KMS-11 (cell line): ENCODE measurements around the gene DNM3.

Experiments
- H2AFZ ChIP-seq: fragments of 200-600 bp; sonication (generic); 2 replicates; pipeline ENCODE4 v1.6.1; 2016; ENCODE audit warnings: antibody characterized with exemption, mixed run types, low read depth
- H3K27ac ChIP-seq: fragments of 200-600 bp; sonication (generic); 2 replicates; pipeline ENCODE4 v1.6.1; 2016; ENCODE audit warnings: mild to moderate bottlenecking, mixed run types
- H3K27me3 ChIP-seq: fragments of 200-600 bp; sonication (generic); 2 replicates; pipeline ENCODE4 v1.6.1; 2017; ENCODE audit warnings: mild to moderate bottlenecking, low read depth, mixed run types, moderate library complexity; ENCODE audit not compliant: insufficient read depth
- H3K36me3 ChIP-seq: fragments of 200-600 bp; sonication (generic); 2 replicates; pipeline ENCODE4 v1.6.1; 2017; ENCODE audit warnings: mild to moderate bottlenecking, mixed run types; ENCODE audit not compliant: insufficient read depth
- H3K4me1 ChIP-seq: fragments of 200-600 bp; sonication (generic); 2 replicates; pipeline ENCODE4 v1.6.1; 2016; ENCODE audit warnings: mild to moderate bottlenecking, low read depth, mixed run types; ENCODE audit not compliant: poor library complexity, severe bottlenecking
- H3K4me2 ChIP-seq: fragments of 200-600 bp; sonication (generic); 2 replicates; pipeline ENCODE4 v1.7.0; 2016; ENCODE audit warnings: mild to moderate bottlenecking, mixed run types
- H3K4me3 ChIP-seq: fragments of 200-600 bp; sonication (generic); IDR thresholded peaks from 2 replicates; pipeline ENCODE4 v1.6.1; 2017; ENCODE audit warnings: low read depth, low read length, mixed read lengths; ENCODE audit not compliant: insufficient read depth
- H3K79me2 ChIP-seq: fragments of 200-600 bp; sonication (generic); 2 replicates; pipeline ENCODE4 v1.6.1; 2016; ENCODE audit warnings: low read depth, mixed run types; ENCODE audit not compliant: insufficient read depth
- H3K9ac ChIP-seq: fragments of 200-600 bp; sonication (generic); 2 replicates; pipeline ENCODE4 v1.6.1; 2016; ENCODE audit warnings: mild to moderate bottlenecking, mixed run types
- H4K20me1 ChIP-seq: fragments of 200-600 bp; sonication (generic); 2 replicates; pipeline ENCODE4 v1.6.1; 2016; ENCODE audit warnings: mild to moderate bottlenecking, mixed run types; ENCODE audit not compliant: insufficient read depth
- CTCF ChIP-seq: fragments of 200-600 bp; sonication (generic); conservative IDR thresholded peaks from 2 replicates; pipeline ENCODE4 v1.6.1; 2017; ENCODE audit warnings: low read depth, mild to moderate bottlenecking, antibody characterized with exemption, low read length, moderate library complexity, mixed read lengths

Gene DNM3

GRCh38 chr1:172351346-172351745, 510.0 kb downstream of the DNM3 start:
- Histone ChIP-seq H4K20me1 (no peaks in the 10 kb centered on the region), H3K4me1 (peaks cover 27% of the 10 kb centered on the region), H3K79me2 (no peaks in the 10 kb centered on the region), H3K36me3 (no peaks in the 10 kb centered on the region), H3K4me3 (no peak overlapping the region), H3K4me2 (0 out of 2 replicates have a peak overlapping the region, but pooled peaks have one; percentile 3), H3K9ac (no peak overlapping the region), H3K27ac (no peak overlapping the region), H2AFZ (no peak overlapping the region), H3K27me3 (no peaks in the 10 kb centered on the region)
- TF ChIP-seq CTCF, result no peak

GRCh38 chr1:172351754-172352161, 510.5 kb downstream of the DNM3 start:
- 0 out of 2 replicates have a peak overlapping the region, but pooled peaks have one; percentile 3 for H3K4me2 ChIP-seq
- no peaks in the 10 kb centered on the region for H3K27me3 ChIP-seq
- H3K4me1 ChIP-seq, result peaks cover 31% of the 10 kb centered on the region
- TF ChIP-seq CTCF, result no peak
- no peak overlapping the region for H3K9ac ChIP-seq
- H3K4me3 ChIP-seq, result no peak overlapping the region
- no peak overlapping the region for H2AFZ ChIP-seq
- H3K36me3 ChIP-seq, result no peaks in the 10 kb centered on the region
- H3K27ac ChIP-seq, result no peak overlapping the region
- H3K79me2 ChIP-seq, result no peaks in the 10 kb centered on the region
- no peaks in the 10 kb centered on the region for H4K20me1 ChIP-seq

GRCh38 chr1:172352435-172352834, 511.1 kb downstream of the DNM3 start:
- Histone ChIP-seq H3K27ac (no peak overlapping the region), H3K9ac (no peak overlapping the region), H3K27me3 (no peaks in the 10 kb centered on the region), H3K36me3 (no peaks in the 10 kb centered on the region), H3K4me3 (no peak overlapping the region), H3K79me2 (no peaks in the 10 kb centered on the region), H2AFZ (no peak overlapping the region), H4K20me1 (no peaks in the 10 kb centered on the region), H3K4me1 (peaks cover 38% of the 10 kb centered on the region), H3K4me2 (no peak overlapping the region)
- no peak for TF ChIP-seq CTCF

- no peaks in the 10 kb centered on the region for H3K27me3 ChIP-seq
- H3K27ac ChIP-seq, result no peak overlapping the region
- no peak overlapping the region for H3K4me3 ChIP-seq
- no peak overlapping the region for H3K4me2 ChIP-seq
- H4K20me1 ChIP-seq, result no peaks in the 10 kb centered on the region
- no peaks in the 10 kb centered on the region for H3K79me2 ChIP-seq
- H3K36me3 ChIP-seq, result no peaks in the 10 kb centered on the region
- H2AFZ ChIP-seq, result no peak overlapping the region
- peaks cover 59% of the 10 kb centered on the region for H3K4me1 ChIP-seq
- no peak overlapping the region for H3K9ac ChIP-seq
- no peak for TF ChIP-seq CTCF
Observed at GRCh38 chr1:172354291-172355274, 513.3 kb downstream of the DNM3 start.
